ENCODE results near the gene FOXP1. TPM values are rescaled to one million over a fixed set of nuclear protein-coding genes. Genes with fewer than 3 reads are reported as not detected.

Gene FOXP1
- total and polyA plus RNA-seq, 2 donors from 2014 or later: 6.7 to 87.2 TPM

DNA sequence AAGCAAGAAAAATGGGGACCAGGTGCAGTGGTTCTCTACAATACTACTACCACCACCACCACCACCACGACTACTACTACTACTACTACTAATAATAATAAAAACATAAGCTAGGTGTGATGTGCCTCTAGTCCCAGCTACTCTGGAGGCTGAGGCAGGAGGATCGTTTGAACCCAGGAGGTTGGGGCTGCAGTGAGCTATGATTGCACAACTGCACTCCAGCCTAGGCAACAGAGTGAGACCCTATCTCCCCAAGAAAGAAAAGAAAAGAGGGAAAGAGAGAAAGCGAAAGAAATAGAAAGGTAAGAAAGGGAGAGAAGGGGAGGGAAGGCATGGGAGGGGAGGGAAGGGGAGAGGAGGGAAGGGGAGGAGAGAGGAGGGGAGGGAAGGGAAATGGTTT lies 350.6 kb downstream of the FOXP1 start:
- Histone ChIP-seq H3K27me3 (ENCODE audit: control insufficient read depth, insufficient read depth, low read length) (no peaks in the 10 kb centered on the region), H3K36me3 (ENCODE audit: control insufficient read depth in 2 of 3, insufficient read depth in 3 of 3, low read length in 3 of 3) (no peaks in the 10 kb centered on the region), H3K4me3 (ENCODE audit: low read length in 3 of 3) (no peak overlapping the region), H3K9ac (ENCODE audit: low read length in 3 of 3) (no peak overlapping the region), H3K9me3 (ENCODE audit: control insufficient read depth in 2 of 3, insufficient read depth in 1 of 3, low read length in 3 of 3) (no peaks in the 10 kb centered on the region), H3K4me1 (ENCODE audit: control insufficient read depth in 2 of 3, insufficient read depth in 2 of 3, low read depth in 1 of 3, low read length in 3 of 3) (no peaks in the 10 kb centered on the region), H3K27ac (ENCODE audit: low read depth in 2 of 2, low read length in 2 of 2) (no peak overlapping the region)
- DNase-seq (no peak), FAIRE-seq (no peak)
- TF ChIP-seq, protein P1, sequence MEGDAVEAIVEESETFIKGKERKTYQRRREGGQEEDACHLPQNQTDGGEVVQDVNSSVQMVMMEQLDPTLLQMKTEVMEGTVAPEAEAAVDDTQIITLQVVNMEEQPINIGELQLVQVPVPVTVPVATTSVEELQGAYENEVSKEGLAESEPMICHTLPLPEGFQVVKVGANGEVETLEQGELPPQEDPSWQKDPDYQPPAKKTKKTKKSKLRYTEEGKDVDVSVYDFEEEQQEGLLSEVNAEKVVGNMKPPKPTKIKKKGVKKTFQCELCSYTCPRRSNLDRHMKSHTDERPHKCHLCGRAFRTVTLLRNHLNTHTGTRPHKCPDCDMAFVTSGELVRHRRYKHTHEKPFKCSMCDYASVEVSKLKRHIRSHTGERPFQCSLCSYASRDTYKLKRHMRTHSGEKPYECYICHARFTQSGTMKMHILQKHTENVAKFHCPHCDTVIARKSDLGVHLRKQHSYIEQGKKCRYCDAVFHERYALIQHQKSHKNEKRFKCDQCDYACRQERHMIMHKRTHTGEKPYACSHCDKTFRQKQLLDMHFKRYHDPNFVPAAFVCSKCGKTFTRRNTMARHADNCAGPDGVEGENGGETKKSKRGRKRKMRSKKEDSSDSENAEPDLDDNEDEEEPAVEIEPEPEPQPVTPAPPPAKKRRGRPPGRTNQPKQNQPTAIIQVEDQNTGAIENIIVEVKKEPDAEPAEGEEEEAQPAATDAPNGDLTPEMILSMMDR (IDR thresholded peaks at IDR 0.05; ENCODE audit: borderline replicate concordance, extremely low read depth, insufficient read depth): no peak
- intact Hi-C loops (cut with DNase I): no loop called here

GRCh38 chr3:71232175-71232679 lies 351.3 kb downstream of the FOXP1 start:
- Histone ChIP-seq H3K4me1 (ENCODE audit: control insufficient read depth in 2 of 3, insufficient read depth in 2 of 3, low read depth in 1 of 3, low read length in 3 of 3) (no peaks in the 10 kb centered on the region), H3K27me3 (ENCODE audit: control insufficient read depth, insufficient read depth, low read length) (no peaks in the 10 kb centered on the region), H3K27ac (ENCODE audit: low read depth in 2 of 2, low read length in 2 of 2) (no peak overlapping the region), H3K9ac (ENCODE audit: low read length in 3 of 3) (no peak overlapping the region), H3K36me3 (ENCODE audit: control insufficient read depth in 2 of 3, insufficient read depth in 3 of 3, low read length in 3 of 3) (no peaks in the 10 kb centered on the region), H3K9me3 (ENCODE audit: control insufficient read depth in 2 of 3, insufficient read depth in 1 of 3, low read length in 3 of 3) (no peaks in the 10 kb centered on the region), H3K4me3 (ENCODE audit: low read length in 3 of 3) (no peak overlapping the region)
- intact Hi-C loops (cut with DNase I): no loop called here
- TF ChIP-seq, protein P1 (IDR thresholded peaks at IDR 0.05; ENCODE audit: borderline replicate concordance, extremely low read depth, insufficient read depth): no peak
- FAIRE-seq (no peak), DNase-seq (no peak)

- intact Hi-C loops (cut with DNase I): no loop called here
- Histone ChIP-seq H3K27me3 (ENCODE audit: control insufficient read depth, insufficient read depth, low read length) (no peaks in the 10 kb centered on the region), H3K4me3 (ENCODE audit: low read length in 3 of 3) (no peak overlapping the region), H3K27ac (ENCODE audit: low read depth in 2 of 2, low read length in 2 of 2) (no peak overlapping the region), H3K4me1 (ENCODE audit: control insufficient read depth in 2 of 3, insufficient read depth in 2 of 3, low read depth in 1 of 3, low read length in 3 of 3) (no peaks in the 10 kb centered on the region), H3K9ac (ENCODE audit: low read length in 3 of 3) (no peak overlapping the region), H3K9me3 (ENCODE audit: control insufficient read depth in 2 of 3, insufficient read depth in 1 of 3, low read length in 3 of 3) (no peaks in the 10 kb centered on the region), H3K36me3 (ENCODE audit: control insufficient read depth in 2 of 3, insufficient read depth in 3 of 3, low read length in 3 of 3) (no peaks in the 10 kb centered on the region)
- DNase-seq: no peak
- TF ChIP-seq, protein P1 (IDR thresholded peaks at IDR 0.05; ENCODE audit: borderline replicate concordance, extremely low read depth, insufficient read depth): no peak
- FAIRE-seq: no peak
These were observed 351.8 kb downstream of the FOXP1 start for GRCh38 chr3:71231680-71232079.
